ENCODE results near the gene MAB21L1. TPM values are rescaled to one million over a fixed set of nuclear protein-coding genes. Genes with fewer than 3 reads are reported as not detected.

The MAB21L1 gene
- total and polyA plus RNA-seq, 2 of the 8 experiments (the other 6 are each of a cell fraction or from before 2014, with no cell fraction given) = not detected

GRCh38 chr13:35478271-35479037 is 2.0 kb upstream of the MAB21L1 start (continued):
- TF ChIP-seq, protein P1, sequence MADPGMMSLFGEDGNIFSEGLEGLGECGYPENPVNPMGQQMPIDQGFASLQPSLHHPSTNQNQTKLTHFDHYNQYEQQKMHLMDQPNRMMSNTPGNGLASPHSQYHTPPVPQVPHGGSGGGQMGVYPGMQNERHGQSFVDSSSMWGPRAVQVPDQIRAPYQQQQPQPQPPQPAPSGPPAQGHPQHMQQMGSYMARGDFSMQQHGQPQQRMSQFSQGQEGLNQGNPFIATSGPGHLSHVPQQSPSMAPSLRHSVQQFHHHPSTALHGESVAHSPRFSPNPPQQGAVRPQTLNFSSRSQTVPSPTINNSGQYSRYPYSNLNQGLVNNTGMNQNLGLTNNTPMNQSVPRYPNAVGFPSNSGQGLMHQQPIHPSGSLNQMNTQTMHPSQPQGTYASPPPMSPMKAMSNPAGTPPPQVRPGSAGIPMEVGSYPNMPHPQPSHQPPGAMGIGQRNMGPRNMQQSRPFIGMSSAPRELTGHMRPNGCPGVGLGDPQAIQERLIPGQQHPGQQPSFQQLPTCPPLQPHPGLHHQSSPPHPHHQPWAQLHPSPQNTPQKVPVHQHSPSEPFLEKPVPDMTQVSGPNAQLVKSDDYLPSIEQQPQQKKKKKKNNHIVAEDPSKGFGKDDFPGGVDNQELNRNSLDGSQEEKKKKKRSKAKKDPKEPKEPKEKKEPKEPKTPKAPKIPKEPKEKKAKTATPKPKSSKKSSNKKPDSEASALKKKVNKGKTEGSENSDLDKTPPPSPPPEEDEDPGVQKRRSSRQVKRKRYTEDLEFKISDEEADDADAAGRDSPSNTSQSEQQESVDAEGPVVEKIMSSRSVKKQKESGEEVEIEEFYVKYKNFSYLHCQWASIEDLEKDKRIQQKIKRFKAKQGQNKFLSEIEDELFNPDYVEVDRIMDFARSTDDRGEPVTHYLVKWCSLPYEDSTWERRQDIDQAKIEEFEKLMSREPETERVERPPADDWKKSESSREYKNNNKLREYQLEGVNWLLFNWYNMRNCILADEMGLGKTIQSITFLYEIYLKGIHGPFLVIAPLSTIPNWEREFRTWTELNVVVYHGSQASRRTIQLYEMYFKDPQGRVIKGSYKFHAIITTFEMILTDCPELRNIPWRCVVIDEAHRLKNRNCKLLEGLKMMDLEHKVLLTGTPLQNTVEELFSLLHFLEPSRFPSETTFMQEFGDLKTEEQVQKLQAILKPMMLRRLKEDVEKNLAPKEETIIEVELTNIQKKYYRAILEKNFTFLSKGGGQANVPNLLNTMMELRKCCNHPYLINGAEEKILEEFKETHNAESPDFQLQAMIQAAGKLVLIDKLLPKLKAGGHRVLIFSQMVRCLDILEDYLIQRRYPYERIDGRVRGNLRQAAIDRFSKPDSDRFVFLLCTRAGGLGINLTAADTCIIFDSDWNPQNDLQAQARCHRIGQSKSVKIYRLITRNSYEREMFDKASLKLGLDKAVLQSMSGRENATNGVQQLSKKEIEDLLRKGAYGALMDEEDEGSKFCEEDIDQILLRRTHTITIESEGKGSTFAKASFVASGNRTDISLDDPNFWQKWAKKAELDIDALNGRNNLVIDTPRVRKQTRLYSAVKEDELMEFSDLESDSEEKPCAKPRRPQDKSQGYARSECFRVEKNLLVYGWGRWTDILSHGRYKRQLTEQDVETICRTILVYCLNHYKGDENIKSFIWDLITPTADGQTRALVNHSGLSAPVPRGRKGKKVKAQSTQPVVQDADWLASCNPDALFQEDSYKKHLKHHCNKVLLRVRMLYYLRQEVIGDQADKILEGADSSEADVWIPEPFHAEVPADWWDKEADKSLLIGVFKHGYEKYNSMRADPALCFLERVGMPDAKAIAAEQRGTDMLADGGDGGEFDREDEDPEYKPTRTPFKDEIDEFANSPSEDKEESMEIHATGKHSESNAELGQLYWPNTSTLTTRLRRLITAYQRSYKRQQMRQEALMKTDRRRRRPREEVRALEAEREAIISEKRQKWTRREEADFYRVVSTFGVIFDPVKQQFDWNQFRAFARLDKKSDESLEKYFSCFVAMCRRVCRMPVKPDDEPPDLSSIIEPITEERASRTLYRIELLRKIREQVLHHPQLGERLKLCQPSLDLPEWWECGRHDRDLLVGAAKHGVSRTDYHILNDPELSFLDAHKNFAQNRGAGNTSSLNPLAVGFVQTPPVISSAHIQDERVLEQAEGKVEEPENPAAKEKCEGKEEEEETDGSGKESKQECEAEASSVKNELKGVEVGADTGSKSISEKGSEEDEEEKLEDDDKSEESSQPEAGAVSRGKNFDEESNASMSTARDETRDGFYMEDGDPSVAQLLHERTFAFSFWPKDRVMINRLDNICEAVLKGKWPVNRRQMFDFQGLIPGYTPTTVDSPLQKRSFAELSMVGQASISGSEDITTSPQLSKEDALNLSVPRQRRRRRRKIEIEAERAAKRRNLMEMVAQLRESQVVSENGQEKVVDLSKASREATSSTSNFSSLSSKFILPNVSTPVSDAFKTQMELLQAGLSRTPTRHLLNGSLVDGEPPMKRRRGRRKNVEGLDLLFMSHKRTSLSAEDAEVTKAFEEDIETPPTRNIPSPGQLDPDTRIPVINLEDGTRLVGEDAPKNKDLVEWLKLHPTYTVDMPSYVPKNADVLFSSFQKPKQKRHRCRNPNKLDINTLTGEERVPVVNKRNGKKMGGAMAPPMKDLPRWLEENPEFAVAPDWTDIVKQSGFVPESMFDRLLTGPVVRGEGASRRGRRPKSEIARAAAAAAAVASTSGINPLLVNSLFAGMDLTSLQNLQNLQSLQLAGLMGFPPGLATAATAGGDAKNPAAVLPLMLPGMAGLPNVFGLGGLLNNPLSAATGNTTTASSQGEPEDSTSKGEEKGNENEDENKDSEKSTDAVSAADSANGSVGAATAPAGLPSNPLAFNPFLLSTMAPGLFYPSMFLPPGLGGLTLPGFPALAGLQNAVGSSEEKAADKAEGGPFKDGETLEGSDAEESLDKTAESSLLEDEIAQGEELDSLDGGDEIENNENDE (IDR thresholded peaks at IDR 0.05; ENCODE audit: insufficient replicate concordance, low read length) = no peak
- TF ChIP-seq PHF8 (conservative IDR thresholded peaks at IDR 0.05; ENCODE audit: low read depth, low read length) = no peak
- no peak for TF ChIP-seq SIRT6 (IDR thresholded peaks at IDR 0.05; ENCODE audit: low read length)
- TF ChIP-seq HDAC6 (IDR thresholded peaks at IDR 0.05; ENCODE audit: low read depth, low read length) = no peak
- TF ChIP-seq CTCF (IDR thresholded peaks at IDR 0.05; ENCODE audit: control extremely low read depth in 1 of 3, insufficient read depth in 1 of 3, low read depth in 1 of 3, low read length in 3 of 3) = no peak
- no peak for TF ChIP-seq RXRA (IDR thresholded peaks at IDR 0.05; ENCODE audit: insufficient read depth, low read depth, low read length)
- TF ChIP-seq SP1 (IDR thresholded peaks at IDR 0.05; ENCODE audit: low read depth, low read length) = no peak
- 0 out of 2 replicates have a peak, but pooled peaks have one; percentile 16 for TF ChIP-seq YY1 (IDR thresholded peaks at IDR 0.05; ENCODE audit: low read depth, low read length)

Measured in H1 (cell line).